Endothelial cell of umbilical vein (primary cell): ENCODE data around the gene TMEM82. TPM values are rescaled to one million over a fixed set of nuclear protein-coding genes. Genes with fewer than 3 reads are reported as not detected.

ENCODE experiments used
- BruUV-seq: library from RNA; stranded (reverse); fragments of 400-500 nt; replicated peaks from 2 replicates; lab custom pipeline; 2021; lab: Mats Ljungman, UMichigan
- CTCF ChIA-PET: fragments of 300-600, 350-600 bp; sonication (Branson Sonifier 250); formaldehyde crosslinking; loops from one replicate; lab custom pipeline; 2021; ENCODE audit warnings: antibody characterized with exemption, inconsistent platforms; lab: Charles Lee
- POLR2A ChIA-PET: fragments of 300-600, 350-600 bp; sonication (Branson Sonifier 250); formaldehyde crosslinking; loops from one replicate; lab custom pipeline; 2021; ENCODE audit warnings: antibody characterized with exemption, inconsistent platforms; lab: Charles Lee
- DNase-seq: peaks from one replicate; pipeline ENCODE4 v3.0.0-alpha.2; 2011; ENCODE audit warnings: low read depth, low spot score
- FAIRE-seq: peaks from 2 replicates; lab custom pipeline; 2011; peaks lifted over from hg19 to GRCh38; lab: Jason Lieb, UNC
- H2AFZ ChIP-seq: 2 replicates; pipeline ENCODE4 v1.6.0; 2012; ENCODE audit warnings: low read depth, low read length, control low read depth, inconsistent platforms
- H3K27ac ChIP-seq: 2 replicates; pipeline ENCODE4 v1.5.1; 2011; ENCODE audit warnings: low read depth, mild to moderate bottlenecking, control low read depth, low read length, moderate library complexity; ENCODE audit not compliant: insufficient read depth
- H3K27me3 ChIP-seq, 2 experiments: 2 replicates each; pipeline versions ENCODE4 v1.6.0 to v1.6.1; 2011; ENCODE audit warnings: low read length in 2 of 2, mixed read lengths in 1 of 2; ENCODE audit not compliant: control insufficient read depth in 2 of 2, insufficient read depth in 2 of 2
- H3K36me3 ChIP-seq, 2 experiments: 2 replicates in 1 of 2; 3 replicates in 1 of 2; pipeline ENCODE4 v1.5.1; 2011; ENCODE audit warnings: low read length in 2 of 2, mild to moderate bottlenecking in 1 of 2, moderate library complexity in 1 of 2; ENCODE audit not compliant: control insufficient read depth in 2 of 2, insufficient read depth in 2 of 2; ENCODE audit errors: extremely low read depth in 1 of 2
- H3K4me1 ChIP-seq: 3 replicates; pipeline ENCODE4 v1.5.1; 2011; ENCODE audit warnings: mild to moderate bottlenecking, low read length; ENCODE audit not compliant: control insufficient read depth, insufficient read depth; ENCODE audit errors: extremely low read depth
- H3K4me2 ChIP-seq: 2 replicates; pipeline ENCODE4 v1.6.1; 2011; ENCODE audit warnings: low read length, control low read depth, mixed read lengths; ENCODE audit not compliant: insufficient read depth
- H3K4me3 ChIP-seq, 3 experiments: fragments of 200-600 bp in 1 of 3; sonication (generic), shearing (Covaris generic) in 1 of 3; replicated peaks in 1 of 3; 2 replicates each; pipeline ENCODE4 v1.5.1; 2011 to 2016; ENCODE audit warnings: control low read depth in 3 of 3, low read length in 3 of 3, mild to moderate bottlenecking in 2 of 3, inconsistent platforms in 1 of 3, low read depth in 1 of 3, moderate library complexity in 1 of 3; ENCODE audit not compliant: insufficient read depth in 1 of 3
- H3K79me2 ChIP-seq: 2 replicates; pipeline ENCODE4 v1.6.0; 2012; ENCODE audit warnings: low read length, inconsistent platforms; ENCODE audit not compliant: control insufficient read depth, insufficient read depth
- H3K9ac ChIP-seq: replicated peaks from 2 replicates; pipeline ENCODE3; 2011; ENCODE audit warnings: low read length, control low read depth; ENCODE audit not compliant: insufficient read depth; ENCODE audit errors: extremely low read depth
- H3K9me1 ChIP-seq: replicated peaks from 3 replicates; pipeline ENCODE4 v1.6.0; 2011; ENCODE audit warnings: mild to moderate bottlenecking, low read length; ENCODE audit not compliant: control insufficient read depth, insufficient read depth; ENCODE audit errors: extremely low read depth
- H3K9me3 ChIP-seq: replicated peaks from 2 replicates; pipeline ENCODE4 v1.5.1; 2012; ENCODE audit warnings: low read length, inconsistent platforms; ENCODE audit not compliant: control insufficient read depth, insufficient read depth
- H4K20me1 ChIP-seq: replicated peaks from 2 replicates; pipeline ENCODE3; 2011; ENCODE audit warnings: mild to moderate bottlenecking, low read length; ENCODE audit not compliant: control insufficient read depth, insufficient read depth; ENCODE audit errors: extremely low read depth
- EZH2 ChIP-seq: IDR thresholded peaks from 2 replicates; pipeline ENCODE4 v1.6.1; 2012; ENCODE audit warnings: borderline replicate concordance, low read depth, mild to moderate bottlenecking, moderate library complexity, low read length, inconsistent platforms; ENCODE audit not compliant: severe bottlenecking
- FOS ChIP-seq: IDR thresholded peaks from 2 replicates; pipeline ENCODE4 v1.6.1; 2011; ENCODE audit warnings: mild to moderate bottlenecking, low read length, moderate library complexity, borderline replicate concordance; ENCODE audit not compliant: insufficient read depth
- GATA2 ChIP-seq: IDR thresholded peaks from 2 replicates; pipeline ENCODE4 v1.7.0; 2011; ENCODE audit warnings: low read depth, mild to moderate bottlenecking, moderate library complexity, mixed read lengths, low read length; ENCODE audit not compliant: insufficient read length, insufficient read depth
- MYC ChIP-seq: IDR thresholded peaks from one replicate; pipeline ENCODE4 v1.6.1; 2011; ENCODE audit warnings: mild to moderate bottlenecking, low read depth, low read length
- POLR2A ChIP-seq: IDR thresholded peaks from 2 replicates; pipeline ENCODE4 v1.6.1; 2012; ENCODE audit warnings: low read depth, mild to moderate bottlenecking, control low read depth, low read length
- POLR2AphosphoS5 ChIP-seq: IDR thresholded peaks from 2 replicates; pipeline ENCODE4 v1.6.1; 2012; ENCODE audit warnings: low read depth, mild to moderate bottlenecking, control low read depth, low read length, moderate library complexity; ENCODE audit not compliant: insufficient read depth
- dilution Hi-C: fragments of 300-500 bp; cut with MboI; formaldehyde crosslinking; loops from one replicate; pipeline ENCODE4 v1.15.0; 2019; ENCODE audit warnings: low sequenced_read_pairs; ENCODE audit not compliant: extremely low pct_ligation_motif_present
- intact Hi-C: fragments of 100-400 bp; cut with micrococcal nuclease; formaldehyde crosslinking; loops from one replicate; pipeline ENCODE4 v1.10.0; 2022
- polyA plus RNA-seq, 4 experiments: library from polyadenylated mRNA; depleted of rRNA in 3 of 4; stranded (reverse) in 3 of 4; unstranded in 1 of 4; fragments of >200 nt; gene quantifications; 2 replicates each; pipeline versions ENCODE4 v1.2.1 to v1.2.3, GENCODE V29; 2011 to 2012; ENCODE audit warnings: missing spikeins in 1 of 4
- total RNA-seq: library from RNA; stranded (reverse); gene quantifications from 2 replicates; pipeline ENCODE4 v1.2.3, GENCODE V29; 2021
- TF ChIP-seq, protein P1 (sequence below): IDR thresholded peaks from 2 replicates; pipeline ENCODE4 v1.6.1; 2011; ENCODE audit not compliant: insufficient read depth, insufficient read length
- TF ChIP-seq, protein P2 (sequence below), 2 donors: IDR thresholded peaks; 1 replicate in 1 of 2; 2 replicates in 1 of 2; pipeline ENCODE4 v1.5.1; 2011; ENCODE audit warnings: low read length in 2 of 2, mild to moderate bottlenecking in 2 of 2, moderate library complexity in 2 of 2, control low read depth in 1 of 2, inconsistent platforms in 1 of 2, low read depth in 1 of 2; ENCODE audit not compliant: insufficient read depth in 1 of 2; ENCODE audit errors: extremely low read depth in 1 of 2

Gene TMEM82
- total and polyA plus RNA-seq, 2 donors (not counting 3 experiments of a cell fraction or from before 2014, with no cell fraction given) = not detected

DNA sequence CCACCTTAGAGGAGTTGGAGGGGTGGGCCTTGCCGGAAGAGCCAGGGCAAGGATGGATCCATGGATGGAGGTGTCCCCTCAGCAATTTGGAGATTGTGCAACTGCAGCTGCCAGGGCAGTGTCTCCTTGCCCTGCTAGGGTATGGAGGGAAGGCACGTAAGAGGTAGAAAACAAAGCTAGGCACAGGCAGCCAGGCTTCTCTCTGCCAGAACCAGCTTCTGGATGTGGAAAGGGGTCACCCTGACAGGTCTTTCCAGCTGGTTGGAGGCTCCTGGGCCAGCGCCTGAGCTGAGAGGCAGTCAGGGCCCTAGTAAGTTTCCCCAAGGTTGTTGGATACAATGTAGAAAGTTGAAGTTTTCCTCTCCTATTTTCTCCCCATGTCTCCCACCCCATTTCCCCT is 21.4 kb upstream of the TMEM82 start:
- no peaks in the 10 kb centered on the region for H3K27me3 ChIP-seq
- no peak for FAIRE-seq
- TF ChIP-seq GATA2 (no peak), MYC (no peak), FOS (no peak), POLR2AphosphoS5 (no peak), POLR2A (no peak), EZH2 (no peak)
- TF ChIP-seq, protein P1, sequence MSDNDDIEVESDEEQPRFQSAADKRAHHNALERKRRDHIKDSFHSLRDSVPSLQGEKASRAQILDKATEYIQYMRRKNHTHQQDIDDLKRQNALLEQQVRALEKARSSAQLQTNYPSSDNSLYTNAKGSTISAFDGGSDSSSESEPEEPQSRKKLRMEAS = no peak
- TF ChIP-seq, protein P2, sequence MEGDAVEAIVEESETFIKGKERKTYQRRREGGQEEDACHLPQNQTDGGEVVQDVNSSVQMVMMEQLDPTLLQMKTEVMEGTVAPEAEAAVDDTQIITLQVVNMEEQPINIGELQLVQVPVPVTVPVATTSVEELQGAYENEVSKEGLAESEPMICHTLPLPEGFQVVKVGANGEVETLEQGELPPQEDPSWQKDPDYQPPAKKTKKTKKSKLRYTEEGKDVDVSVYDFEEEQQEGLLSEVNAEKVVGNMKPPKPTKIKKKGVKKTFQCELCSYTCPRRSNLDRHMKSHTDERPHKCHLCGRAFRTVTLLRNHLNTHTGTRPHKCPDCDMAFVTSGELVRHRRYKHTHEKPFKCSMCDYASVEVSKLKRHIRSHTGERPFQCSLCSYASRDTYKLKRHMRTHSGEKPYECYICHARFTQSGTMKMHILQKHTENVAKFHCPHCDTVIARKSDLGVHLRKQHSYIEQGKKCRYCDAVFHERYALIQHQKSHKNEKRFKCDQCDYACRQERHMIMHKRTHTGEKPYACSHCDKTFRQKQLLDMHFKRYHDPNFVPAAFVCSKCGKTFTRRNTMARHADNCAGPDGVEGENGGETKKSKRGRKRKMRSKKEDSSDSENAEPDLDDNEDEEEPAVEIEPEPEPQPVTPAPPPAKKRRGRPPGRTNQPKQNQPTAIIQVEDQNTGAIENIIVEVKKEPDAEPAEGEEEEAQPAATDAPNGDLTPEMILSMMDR (IDR thresholded peaks at IDR 0.05; ENCODE audit: extremely low read depth in 1 of 2, insufficient read depth in 1 of 2, low read depth in 1 of 2, low read length in 2 of 2) = no peak
- no peak for DNase-seq
- H3K4me3 ChIP-seq = no peak overlapping the region
- intact Hi-C loops (no loop called here), dilution Hi-C loops (no loop called here)
- H3K36me3 ChIP-seq = peaks cover 7 to 48% of the 10 kb centered on the region in 2 experiments
- CTCF ChIA-PET = interaction anchor here (0.6 kb wide), 1 partner anchor 21 kb away, joined by 3 read pairs; no protein-coding TSS in a partner anchor
- POLR2A ChIA-PET = interaction anchor here (0.6 kb wide), 1 partner anchor 9 kb away, joined by 5 read pairs; no protein-coding TSS in a partner anchor
- no peak overlapping the region for H3K27ac ChIP-seq
- H3K9me3 ChIP-seq = no peaks in the 10 kb centered on the region
- H3K4me2 ChIP-seq = no peak overlapping the region
- no peaks in the 10 kb centered on the region for H3K4me1 ChIP-seq
- BruUV-seq = no TSS peak
- H3K79me2 ChIP-seq = no peaks in the 10 kb centered on the region
- no peak overlapping the region for H2AFZ ChIP-seq
- H3K9ac ChIP-seq = no peak overlapping the region
- H4K20me1 ChIP-seq = no peaks in the 10 kb centered on the region
- no peaks in the 10 kb centered on the region for H3K9me1 ChIP-seq
